Caco-2 (cell line): ENCODE measurements around the gene MEF2B. TPM values are rescaled to one million over a fixed set of nuclear protein-coding genes. Genes with fewer than 3 reads are reported as not detected.

ENCODE experiments used
- BruUV-seq: library from RNA; stranded (reverse); fragments of 400-500 nt; replicated peaks from 2 replicates; lab custom pipeline; 2021; lab: Mats Ljungman, UMichigan
- CTCF ChIA-PET: fragments of 300-600 bp; sonication (Branson Sonifier 250); formaldehyde crosslinking; loops from one replicate; lab custom pipeline; 2022; ENCODE audit warnings: antibody characterized with exemption; lab: Charles Lee
- POLR2A ChIA-PET: fragments of 300-600 bp; sonication (Branson Sonifier 250); formaldehyde crosslinking; loops from one replicate; lab custom pipeline; 2022; ENCODE audit warnings: antibody characterized with exemption; lab: Charles Lee
- DNase-seq, 2 experiments: peaks; one replicate each; pipeline versions ENCODE4 v3.0.0 to v3.0.0-alpha.2; 2020 to 2022
- H3K27me3 ChIP-seq: replicated peaks from 2 replicates; pipeline ENCODE4 v1.6.0; 2011; ENCODE audit warnings: low read length; ENCODE audit not compliant: control insufficient read depth, insufficient read depth
- H3K36me3 ChIP-seq: 2 replicates; pipeline ENCODE4 v1.5.1; 2011; ENCODE audit warnings: low read length; ENCODE audit not compliant: control insufficient read depth, insufficient read depth
- H3K4me1 ChIP-seq: fragments of 250-450 bp; sonication (Bioruptor Pico); 2 replicates; pipeline ENCODE4 v1.5.1; 2020; ENCODE audit warnings: mild to moderate bottlenecking
- H3K4me3 ChIP-seq: 2 replicates; pipeline ENCODE4 v1.5.1; 2011; ENCODE audit warnings: low read depth, mild to moderate bottlenecking, control low read depth, low read length
- H3K9me3 ChIP-seq: fragments of 250-450 bp; sonication (Bioruptor Pico); 2 replicates; pipeline ENCODE4 v1.5.1; 2020; ENCODE audit warnings: mild to moderate bottlenecking, moderate library complexity
- H3K27ac Mint-ChIP-seq: one replicate; pipeline ENCODE4 v1.8.0; 2022; ENCODE audit warnings: mixed read lengths; ENCODE audit not compliant: unreplicated experiment
- H3K27me3 Mint-ChIP-seq: one replicate; pipeline ENCODE4 v1.8.0; 2022; ENCODE audit warnings: mixed read lengths; ENCODE audit not compliant: insufficient read depth, unreplicated experiment
- H3K36me3 Mint-ChIP-seq: one replicate; pipeline ENCODE4 v1.8.0; 2022; ENCODE audit warnings: mild to moderate bottlenecking, mixed read lengths; ENCODE audit not compliant: insufficient read depth, unreplicated experiment
- H3K4me1 Mint-ChIP-seq: one replicate; pipeline ENCODE4 v1.8.0; 2022; ENCODE audit warnings: low read depth, mixed read lengths; ENCODE audit not compliant: unreplicated experiment
- H3K4me3 Mint-ChIP-seq: one replicate; pipeline ENCODE4 v1.8.0; 2022; ENCODE audit warnings: mild to moderate bottlenecking, moderate library complexity, mixed read lengths; ENCODE audit not compliant: unreplicated experiment
- H3K9me3 Mint-ChIP-seq: one replicate; pipeline ENCODE4 v1.8.0; 2022; ENCODE audit warnings: mixed read lengths; ENCODE audit not compliant: unreplicated experiment
- CTCF ChIP-seq, 2 experiments: fragments of 200-600 bp in 1 of 2; IDR thresholded peaks; 1 replicate in 1 of 2; 2 replicates in 1 of 2; pipeline versions ENCODE4 v1.5.1 to v1.8.0; 2011 to 2022; ENCODE audit warnings: antibody characterized with exemption in 1 of 2, control low read depth in 1 of 2, inconsistent platforms in 1 of 2, low read depth in 1 of 2, low read length in 1 of 2, mild to moderate bottlenecking in 1 of 2, moderate library complexity in 1 of 2; ENCODE audit not compliant: insufficient read depth in 1 of 2, severe bottlenecking in 1 of 2, unreplicated experiment in 1 of 2
- intact Hi-C: fragments of 100-400 bp; cut with micrococcal nuclease; formaldehyde crosslinking; loops from one replicate; pipeline ENCODE4 v1.10.0; 2022; ENCODE audit not compliant: unreplicated experiment
- total RNA-seq: library from RNA; stranded (reverse); gene quantifications from 2 replicates; pipeline ENCODE4 v1.2.3, GENCODE V29; 2022

Gene MEF2B
- total RNA-seq, 1 experiment from 2014 or later = 0.82 TPM

DNA sequence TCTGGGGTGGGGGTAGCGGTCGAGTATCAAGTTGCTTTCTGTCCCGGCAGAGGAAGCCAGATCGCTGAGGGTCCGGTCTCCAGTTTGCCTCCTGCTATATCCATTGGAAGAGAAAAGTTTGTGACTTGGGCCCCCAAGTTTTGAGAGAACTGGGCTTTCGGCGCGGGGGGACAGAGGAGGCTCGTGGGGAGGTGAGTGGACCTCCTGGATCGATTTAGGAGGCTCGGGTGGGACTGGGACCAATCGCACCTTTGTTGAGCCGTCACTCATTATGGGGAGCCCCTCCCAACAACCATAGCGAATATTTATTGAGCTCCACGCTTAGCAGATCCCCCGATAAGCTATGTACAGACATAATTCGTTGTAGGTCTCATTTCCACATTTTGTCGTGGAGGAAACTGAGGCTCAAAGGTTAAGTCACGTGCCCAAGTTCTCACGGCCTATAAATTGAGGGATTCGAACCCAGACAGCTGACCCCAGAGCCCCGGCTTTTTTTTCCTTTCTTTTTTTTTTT is 22.9 kb upstream of the MEF2B start:
- H3K36me3 ChIP-seq = no peaks in the 10 kb centered on the region

DNA sequence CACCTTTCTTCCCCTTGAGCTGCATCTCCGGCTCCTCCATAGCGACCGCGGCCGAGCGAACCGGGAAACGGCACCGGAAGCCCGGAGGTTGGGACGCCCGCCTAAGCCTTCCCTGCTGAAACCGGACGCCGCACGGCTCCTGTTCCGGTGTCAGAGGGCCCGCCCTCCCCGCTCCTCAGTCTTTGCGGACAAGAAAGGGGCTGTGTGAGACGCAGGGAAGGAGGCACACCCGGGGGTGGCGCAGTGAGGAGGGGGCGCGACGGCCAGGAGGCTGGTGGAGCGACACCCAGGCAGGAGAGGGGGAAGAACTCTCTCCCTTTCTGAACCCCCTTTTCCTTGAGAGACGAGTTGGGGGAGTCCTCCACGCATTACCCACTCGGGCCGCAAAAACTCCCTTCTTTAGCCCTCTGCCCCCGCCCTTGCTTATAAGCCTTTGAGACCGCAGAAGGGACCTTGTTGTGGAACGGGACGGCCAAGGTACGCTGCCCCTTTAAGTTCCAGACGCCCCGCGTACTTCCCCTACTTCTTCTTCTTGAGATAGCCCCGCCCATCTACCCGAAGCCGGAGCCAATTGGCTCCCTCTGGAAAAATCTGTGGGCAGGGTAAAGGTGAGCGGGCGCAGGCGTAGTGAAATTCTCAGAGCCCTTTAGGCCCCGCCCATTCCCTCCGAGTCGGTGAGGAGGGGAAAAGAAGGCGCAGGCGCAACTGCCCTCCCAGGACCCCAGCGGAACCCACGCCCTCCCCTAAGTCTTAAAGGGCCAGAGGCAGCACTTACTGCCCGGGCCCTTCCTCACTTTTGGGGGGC is 22.2 kb upstream of the MEF2B start, which contains the start of the genes BORCS8 and RFXANK:
TSS of gene BORCS8 (minus strand) at position 75 of the 805 bp plus-strand sequence. CDS start at position 40, 35 bp downstream.
TSS of gene RFXANK (plus strand) at position 181 of the 805 bp plus-strand sequence. CDS start 1,689 bp downstream, outside the sequence.
- H3K27me3 Mint-ChIP-seq = no peaks in the 10 kb centered on the region
- H3K27ac Mint-ChIP-seq = peak within 1 kb of the TSS; percentile 92
- BruUV-seq = no TSS peak
- peaks cover 33% of the 10 kb centered on the region for H3K36me3 Mint-ChIP-seq
- no peaks in the 10 kb centered on the region for H3K4me1 Mint-ChIP-seq
- Histone ChIP-seq H3K27me3 (no peaks in the 10 kb centered on the region), H3K36me3 (no peaks in the 10 kb centered on the region), H3K4me3 (peak within 1 kb of the TSS; percentile 84), H3K4me1 (no peaks in the 10 kb centered on the region), H3K9me3 (no peaks in the 10 kb centered on the region)
- ChIA-PET POLR2A (interaction anchor here (2.1 kb wide), 1 partner anchor 11 kb away, joined by 18 read pairs; the partner anchor contains the start of gene NR2C2AP), CTCF (interaction anchor here (0.9 kb wide), 1 partner anchor 8 kb away, joined by 4 read pairs; no protein-coding TSS in a partner anchor)
- intact Hi-C loops = loop anchor here (1.0 to 2.0 kb wide), 3 partner anchors 11 to 272 kb away; partner anchors contain the start of genes MAU2, NR2C2AP and SUGP1
- peak; percentile 98 for DNase-seq
- TF ChIP-seq CTCF (IDR thresholded peaks at IDR 0.05; ENCODE audit: insufficient read depth in 1 of 2, low read depth in 1 of 2, low read length in 1 of 2, severe bottlenecking in 1 of 2, unreplicated experiment in 1 of 2) = no peak
- no peaks in the 10 kb centered on the region for H3K9me3 Mint-ChIP-seq
- peak within 1 kb of the TSS; percentile 97 for H3K4me3 Mint-ChIP-seq

More for the DNA sequence above, 22.9 kb upstream of the MEF2B start:
- H3K4me1 Mint-ChIP-seq = no peaks in the 10 kb centered on the region
- no peaks in the 10 kb centered on the region for H3K4me1 ChIP-seq
- H3K27me3 Mint-ChIP-seq = no peaks in the 10 kb centered on the region
- H3K9me3 Mint-ChIP-seq = no peaks in the 10 kb centered on the region
- H3K9me3 ChIP-seq = no peaks in the 10 kb centered on the region
- TSS peak; percentile 74 for BruUV-seq
- H3K4me3 Mint-ChIP-seq = peak overlapping the region; percentile 97
- H3K27ac Mint-ChIP-seq = peak overlapping the region; percentile 92
- H3K36me3 Mint-ChIP-seq = peaks cover 33% of the 10 kb centered on the region
- peak overlapping the region; percentile 71 for H3K4me3 ChIP-seq
- no peaks in the 10 kb centered on the region for H3K27me3 ChIP-seq
- intact Hi-C loops = loop anchor here (1.0 to 2.0 kb wide), 3 partner anchors 10 to 271 kb away; partner anchors contain the start of genes MAU2, NR2C2AP and SUGP1
- POLR2A ChIA-PET = interaction anchor here (2.1 kb wide), 1 partner anchor 10 kb away, joined by 18 read pairs; the partner anchor contains the start of gene NR2C2AP
- CTCF ChIA-PET = interaction anchor here (0.6 to 0.9 kb wide), 2 partner anchors 9 to 149 kb away, joined by 3 to 4 read pairs; no protein-coding TSS in a partner anchor
- TF ChIP-seq CTCF (IDR thresholded peaks at IDR 0.05; ENCODE audit: insufficient read depth in 1 of 2, low read depth in 1 of 2, low read length in 1 of 2, severe bottlenecking in 1 of 2, unreplicated experiment in 1 of 2) = no peak
- DNase-seq = no peak

GRCh38 chr19:19191768-19192077 is 21.7 kb upstream of the MEF2B start:
- CTCF ChIA-PET = no interaction called here
- no TSS peak for BruUV-seq

More at GRCh38 chr19:19191768-19192077, 21.7 kb upstream of the MEF2B start:
- no peaks in the 10 kb centered on the region for H3K27me3 Mint-ChIP-seq
- H3K4me1 Mint-ChIP-seq = no peaks in the 10 kb centered on the region
- no peaks in the 10 kb centered on the region for H3K36me3 ChIP-seq
- peak overlapping the region; percentile 84 for H3K4me3 ChIP-seq
- POLR2A ChIA-PET = interaction anchor here (0.6 to 2.1 kb wide), 2 partner anchors 11 to 152 kb away, joined by 3 to 18 read pairs; partner anchors contain the start of gene NR2C2AP
- peak overlapping the region; percentile 92 for H3K27ac Mint-ChIP-seq
- TF ChIP-seq CTCF (IDR thresholded peaks at IDR 0.05; ENCODE audit: insufficient read depth in 1 of 2, low read depth in 1 of 2, low read length in 1 of 2, severe bottlenecking in 1 of 2, unreplicated experiment in 1 of 2) = no peak
- no peaks in the 10 kb centered on the region for H3K9me3 Mint-ChIP-seq
- DNase-seq = no peak
- intact Hi-C loops = loop anchor here (1.0 to 2.0 kb wide), 3 partner anchors 12 to 273 kb away; partner anchors contain the start of genes MAU2, NR2C2AP and SUGP1
- H3K27me3 ChIP-seq = no peaks in the 10 kb centered on the region
- no peaks in the 10 kb centered on the region for H3K9me3 ChIP-seq
- peaks cover 30% of the 10 kb centered on the region for H3K36me3 Mint-ChIP-seq
- H3K4me1 ChIP-seq = no peaks in the 10 kb centered on the region
- H3K4me3 Mint-ChIP-seq = peak overlapping the region; percentile 97
